ENCODE results near the gene NOS1AP. TPM values are rescaled to one million over a fixed set of nuclear protein-coding genes. Genes with fewer than 3 reads are reported as not detected.

Gene NOS1AP
- total RNA-seq, 2 experiments from 2014 or later, result not detected

- CTCF ChIA-PET, result no interaction called here
- H3K27me3 Mint-ChIP-seq, result peaks cover 21% of the 10 kb centered on the region
These were observed 233.5 kb downstream of the NOS1AP start for GRCh38 chr1:162303004-162303344.

GRCh38 chr1:162304736-162305135 is 235.2 kb downstream of the NOS1AP start:
- Mint-ChIP-seq H3K36me3 (no peaks in the 10 kb centered on the region), H3K4me1 (no peaks in the 10 kb centered on the region), H3K9me3 (ENCODE audit: low read depth) (no peaks in the 10 kb centered on the region), H3K27me3 (peaks cover 17% of the 10 kb centered on the region), H3K4me3 (no peak overlapping the region), H3K27ac (no peak overlapping the region)
- ATAC-seq (no peak), DNase-seq (no peak)
- CTCF ChIA-PET, result no interaction called here

More at GRCh38 chr1:162303004-162303344, 233.5 kb downstream of the NOS1AP start:
- DNase-seq (no peak), ATAC-seq (no peak)
- no peak overlapping the region for H3K4me3 Mint-ChIP-seq
- no peaks in the 10 kb centered on the region for H3K36me3 Mint-ChIP-seq
- no peaks in the 10 kb centered on the region for H3K4me1 Mint-ChIP-seq
- H3K27ac Mint-ChIP-seq, result no peak overlapping the region
- H3K9me3 Mint-ChIP-seq (ENCODE audit: low read depth), result no peaks in the 10 kb centered on the region

GRCh38 chr1:162305969-162306368 is 236.5 kb downstream of the NOS1AP start:
- no peak for ATAC-seq
- Mint-ChIP-seq H3K4me1 (no peaks in the 10 kb centered on the region), H3K36me3 (no peaks in the 10 kb centered on the region), H3K27ac (no peak overlapping the region), H3K9me3 (ENCODE audit: low read depth) (no peaks in the 10 kb centered on the region), H3K27me3 (peaks cover 13% of the 10 kb centered on the region), H3K4me3 (no peak overlapping the region)
- no peak for DNase-seq
- CTCF ChIA-PET, result no interaction called here

- H3K36me3 Mint-ChIP-seq, result no peaks in the 10 kb centered on the region
- no peak for DNase-seq
- H3K27ac Mint-ChIP-seq, result no peak overlapping the region
- no peaks in the 10 kb centered on the region for H3K4me1 Mint-ChIP-seq
- no peaks in the 10 kb centered on the region for H3K9me3 Mint-ChIP-seq (ENCODE audit: low read depth)
- CTCF ChIA-PET, result no interaction called here
- peaks cover 4% of the 10 kb centered on the region for H3K27me3 Mint-ChIP-seq
- no peak for ATAC-seq
- H3K4me3 Mint-ChIP-seq, result no peak overlapping the region
These were observed 240.8 kb downstream of the NOS1AP start for GRCh38 chr1:162310337-162310736.

- Mint-ChIP-seq H3K9me3 (ENCODE audit: low read depth) (no peaks in the 10 kb centered on the region), H3K27ac (no peak overlapping the region)
- no peak for ATAC-seq
These were observed 244.7 kb downstream of the NOS1AP start for GRCh38 chr1:162314206-162314605.

GRCh38 chr1:162315673-162316072 is 246.2 kb downstream of the NOS1AP start:
- Mint-ChIP-seq H3K36me3 (no peaks in the 10 kb centered on the region), H3K9me3 (ENCODE audit: low read depth) (no peaks in the 10 kb centered on the region), H3K27ac (no peak overlapping the region), H3K4me3 (no peak overlapping the region), H3K4me1 (no peaks in the 10 kb centered on the region), H3K27me3 (peaks cover 10% of the 10 kb centered on the region)
- CTCF ChIA-PET, result no interaction called here
- ATAC-seq (no peak), DNase-seq (no peak)

More at GRCh38 chr1:162314206-162314605, 244.7 kb downstream of the NOS1AP start:
- no peaks in the 10 kb centered on the region for H3K4me1 Mint-ChIP-seq
- peaks cover 6% of the 10 kb centered on the region for H3K27me3 Mint-ChIP-seq
- CTCF ChIA-PET, result no interaction called here
- H3K4me3 Mint-ChIP-seq, result no peak overlapping the region
- no peaks in the 10 kb centered on the region for H3K36me3 Mint-ChIP-seq
- DNase-seq, result no peak

- H3K4me3 Mint-ChIP-seq, result no peak overlapping the region
- H3K36me3 Mint-ChIP-seq, result no peaks in the 10 kb centered on the region
- H3K4me1 Mint-ChIP-seq, result no peaks in the 10 kb centered on the region
- ATAC-seq (no peak), DNase-seq (no peak)
- CTCF ChIA-PET, result no interaction called here
- no peak overlapping the region for H3K27ac Mint-ChIP-seq
- peaks cover 10% of the 10 kb centered on the region for H3K27me3 Mint-ChIP-seq
- H3K9me3 Mint-ChIP-seq (ENCODE audit: low read depth), result no peaks in the 10 kb centered on the region
These were observed 246.7 kb downstream of the NOS1AP start for GRCh38 chr1:162316187-162316586.

GRCh38 chr1:162317621-162318020 is 248.1 kb downstream of the NOS1AP start:
- ATAC-seq (no peak), DNase-seq (no peak)
- Mint-ChIP-seq H3K4me3 (no peak overlapping the region), H3K9me3 (ENCODE audit: low read depth) (no peaks in the 10 kb centered on the region), H3K27me3 (peaks cover 10% of the 10 kb centered on the region), H3K4me1 (no peaks in the 10 kb centered on the region), H3K27ac (no peak overlapping the region), H3K36me3 (no peaks in the 10 kb centered on the region)
- CTCF ChIA-PET, result no interaction called here

GRCh38 chr1:162319493-162320175 is 250.1 kb downstream of the NOS1AP start:
- Mint-ChIP-seq H3K4me3 (no peak overlapping the region), H3K36me3 (no peaks in the 10 kb centered on the region), H3K27ac (no peak overlapping the region), H3K4me1 (no peaks in the 10 kb centered on the region), H3K9me3 (ENCODE audit: low read depth) (no peaks in the 10 kb centered on the region), H3K27me3 (peaks cover 24% of the 10 kb centered on the region)
- ATAC-seq (no peak), DNase-seq (no peak)
- CTCF ChIA-PET, result no interaction called here

GRCh38 chr1:162321809-162322422 is 252.4 kb downstream of the NOS1AP start:
- no peaks in the 10 kb centered on the region for H3K4me1 Mint-ChIP-seq
- CTCF ChIA-PET, result no interaction called here
- no peak overlapping the region for H3K4me3 Mint-ChIP-seq
- H3K27ac Mint-ChIP-seq, result no peak overlapping the region
- DNase-seq (no peak), ATAC-seq (no peak)
- no peaks in the 10 kb centered on the region for H3K36me3 Mint-ChIP-seq
- H3K9me3 Mint-ChIP-seq (ENCODE audit: low read depth), result no peaks in the 10 kb centered on the region
- peaks cover 35% of the 10 kb centered on the region for H3K27me3 Mint-ChIP-seq

GRCh38 chr1:162323023-162323422 is 253.5 kb downstream of the NOS1AP start:
- no peak for DNase-seq
- Mint-ChIP-seq H3K27ac (no peak overlapping the region), H3K27me3 (peaks cover 43% of the 10 kb centered on the region), H3K9me3 (ENCODE audit: low read depth) (no peaks in the 10 kb centered on the region), H3K36me3 (no peaks in the 10 kb centered on the region), H3K4me3 (no peak overlapping the region), H3K4me1 (no peaks in the 10 kb centered on the region)
- CTCF ChIA-PET, result no interaction called here
- ATAC-seq, result no peak

- DNase-seq (no peak), ATAC-seq (no peak)
- H3K4me1 Mint-ChIP-seq, result no peaks in the 10 kb centered on the region
- H3K27ac Mint-ChIP-seq, result no peak overlapping the region
- H3K9me3 Mint-ChIP-seq (ENCODE audit: low read depth), result no peaks in the 10 kb centered on the region
- no peaks in the 10 kb centered on the region for H3K36me3 Mint-ChIP-seq
- peaks cover 37% of the 10 kb centered on the region for H3K27me3 Mint-ChIP-seq
- CTCF ChIA-PET, result no interaction called here
- no peak overlapping the region for H3K4me3 Mint-ChIP-seq
These were observed 254.9 kb downstream of the NOS1AP start for GRCh38 chr1:162324396-162324795.

GRCh38 chr1:162326559-162326958 is 257.1 kb downstream of the NOS1AP start:
- Mint-ChIP-seq H3K4me1 (no peaks in the 10 kb centered on the region), H3K9me3 (ENCODE audit: low read depth) (no peaks in the 10 kb centered on the region), H3K27me3 (peaks cover 38% of the 10 kb centered on the region), H3K27ac (no peak overlapping the region), H3K36me3 (no peaks in the 10 kb centered on the region), H3K4me3 (no peak overlapping the region)
- ATAC-seq (no peak), DNase-seq (no peak)
- CTCF ChIA-PET, result no interaction called here

GRCh38 chr1:162327144-162327787 is 257.8 kb downstream of the NOS1AP start:
- DNase-seq (no peak), ATAC-seq (no peak)
- peaks cover 38% of the 10 kb centered on the region for H3K27me3 Mint-ChIP-seq
- no peaks in the 10 kb centered on the region for H3K9me3 Mint-ChIP-seq (ENCODE audit: low read depth)
- H3K36me3 Mint-ChIP-seq, result no peaks in the 10 kb centered on the region
- no peaks in the 10 kb centered on the region for H3K4me1 Mint-ChIP-seq
- CTCF ChIA-PET, result no interaction called here
- H3K4me3 Mint-ChIP-seq, result no peak overlapping the region
- no peak overlapping the region for H3K27ac Mint-ChIP-seq

Data from activated CD8-positive, alpha-beta memory T cell treated with anti-CD3 and anti-CD28 coated beads, Interleukin-2, amount 10 ng/mL, durations not matched to agents 7 days and 5 days (primary cell).